Left forelimb (tissue), 1 donor: ENCODE measurements around the gene TUBB4B.

Experiments used
- DNase-seq: peaks from one replicate; pipeline ENCODE4 v3.0.0-alpha.2; 2018; ENCODE audit warnings: low spot score

TUBB4B gene

DNA sequence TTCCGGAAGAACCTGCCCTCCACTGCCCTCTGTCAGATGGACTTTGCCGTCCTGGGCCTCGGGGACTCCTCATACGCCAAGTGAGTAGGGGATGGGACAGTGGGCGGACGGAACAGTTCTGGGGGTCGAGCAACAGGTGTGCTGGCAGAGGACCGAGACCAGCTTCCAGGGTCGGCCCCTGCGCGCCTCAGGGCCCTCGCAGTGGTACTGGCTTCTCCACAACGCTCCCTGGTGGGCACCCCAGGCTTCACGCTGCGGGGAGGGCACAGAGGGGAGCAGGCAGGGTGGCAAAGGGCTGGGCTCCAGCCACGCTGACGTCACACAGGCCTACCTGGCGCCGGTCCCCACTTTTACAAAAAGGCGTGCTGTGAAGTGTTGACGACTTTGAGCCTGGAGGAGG lies 28.6 kb upstream of the TUBB4B start:
- no peak for DNase-seq

DNA sequence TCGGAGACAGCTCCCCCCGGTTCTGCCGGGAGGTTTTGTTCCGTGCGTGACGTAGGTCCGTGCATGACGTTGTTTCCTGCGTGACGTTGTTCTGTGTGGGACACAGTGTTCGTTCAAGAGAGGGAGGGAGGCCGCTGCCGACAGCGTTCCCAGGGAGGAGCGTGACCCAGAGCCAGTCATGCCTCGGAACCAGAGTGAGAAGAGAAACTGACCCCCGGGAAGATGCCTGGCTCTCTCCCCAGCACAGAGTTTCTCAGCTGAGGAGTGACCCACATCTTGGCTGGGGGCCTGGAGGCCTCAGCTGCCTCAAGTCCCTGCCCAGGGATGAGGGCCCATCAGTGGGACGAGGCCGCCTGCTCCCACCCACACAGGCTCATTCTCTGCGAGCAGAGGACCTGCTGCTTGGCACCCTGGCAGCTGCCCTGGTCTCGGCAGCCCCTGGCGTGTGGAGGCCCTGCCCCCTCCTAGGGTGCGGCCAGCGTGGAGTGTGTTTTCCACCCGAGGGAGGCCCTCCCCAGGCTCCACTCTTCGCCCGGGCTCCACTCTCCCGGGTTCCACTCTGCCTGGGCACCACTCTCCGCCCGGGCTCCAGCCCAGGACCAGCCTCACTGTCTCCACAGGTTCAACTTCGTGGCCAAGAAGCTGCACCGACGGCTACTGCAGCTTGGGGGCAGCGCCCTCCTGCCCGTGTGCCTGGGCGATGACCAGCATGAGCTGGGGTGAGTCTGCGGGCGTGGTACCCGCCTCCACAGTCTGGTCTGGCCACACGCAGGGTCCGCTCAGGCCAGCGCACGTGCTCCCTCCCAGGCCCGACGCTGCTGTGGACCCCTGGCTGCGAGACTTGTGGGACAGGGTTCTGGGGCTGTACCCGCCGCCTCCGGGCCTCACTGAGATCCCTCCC lies 27.7 kb upstream of the TUBB4B start:
- DNase-seq, result no peak

DNA sequence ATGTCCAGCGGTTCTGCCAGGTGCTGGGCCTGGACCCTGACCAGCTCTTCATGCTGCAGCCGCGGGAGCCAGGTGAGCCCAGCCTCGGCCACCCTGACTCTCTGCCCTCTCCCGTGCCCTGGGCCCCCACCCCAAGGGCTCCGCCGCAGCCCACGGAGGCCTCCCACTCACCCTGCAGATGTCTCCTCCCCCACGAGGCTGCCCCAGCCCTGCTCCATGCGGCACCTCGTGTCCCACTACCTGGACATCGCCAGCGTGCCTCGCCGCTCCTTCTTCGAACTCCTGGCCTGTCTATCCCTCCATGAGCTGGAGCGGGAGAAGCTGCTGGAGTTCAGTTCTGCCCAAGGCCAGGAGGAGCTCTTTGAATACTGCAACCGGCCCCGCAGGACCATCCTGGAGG lies 26.5 kb upstream of the TUBB4B start:
- DNase-seq, result no peak

DNA sequence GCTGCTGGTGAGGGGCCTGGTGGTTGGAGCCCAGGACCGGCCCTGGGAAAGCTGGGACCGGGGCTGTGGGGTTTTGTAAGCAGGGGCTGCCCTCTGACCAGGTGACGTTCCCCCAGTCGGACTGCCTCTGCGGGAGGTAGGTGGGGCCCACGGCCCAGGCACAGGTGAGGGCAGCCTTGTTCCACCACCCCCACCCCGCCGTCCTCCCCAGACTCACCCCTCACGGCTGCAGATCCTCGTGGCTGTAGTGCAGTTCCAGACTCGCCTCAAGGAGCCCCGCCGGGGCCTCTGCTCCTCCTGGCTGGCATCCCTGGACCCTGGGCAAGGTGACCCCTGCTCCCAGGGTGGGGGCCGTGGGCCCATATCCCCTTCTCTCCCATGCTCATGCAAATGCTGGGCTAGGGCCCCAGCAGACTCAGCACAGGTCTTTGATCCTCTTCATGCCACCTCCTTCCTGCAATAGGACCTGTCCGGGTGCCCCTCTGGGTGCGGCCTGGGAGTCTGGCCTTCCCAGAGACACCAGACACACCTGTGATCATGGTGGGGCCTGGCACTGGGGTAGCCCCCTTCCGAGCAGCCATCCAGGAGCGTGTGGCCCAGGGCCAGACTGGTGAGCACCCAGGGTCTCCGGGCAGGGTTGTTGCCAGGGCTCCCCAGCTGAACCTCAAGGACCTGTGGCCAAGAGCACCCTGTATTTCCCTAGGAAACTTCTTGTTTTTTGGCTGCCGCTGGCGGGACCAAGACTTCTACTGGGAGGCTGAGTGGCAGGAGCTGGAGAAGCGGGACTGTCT lies 25.7 kb upstream of the TUBB4B start:
- no peak for DNase-seq

DNA sequence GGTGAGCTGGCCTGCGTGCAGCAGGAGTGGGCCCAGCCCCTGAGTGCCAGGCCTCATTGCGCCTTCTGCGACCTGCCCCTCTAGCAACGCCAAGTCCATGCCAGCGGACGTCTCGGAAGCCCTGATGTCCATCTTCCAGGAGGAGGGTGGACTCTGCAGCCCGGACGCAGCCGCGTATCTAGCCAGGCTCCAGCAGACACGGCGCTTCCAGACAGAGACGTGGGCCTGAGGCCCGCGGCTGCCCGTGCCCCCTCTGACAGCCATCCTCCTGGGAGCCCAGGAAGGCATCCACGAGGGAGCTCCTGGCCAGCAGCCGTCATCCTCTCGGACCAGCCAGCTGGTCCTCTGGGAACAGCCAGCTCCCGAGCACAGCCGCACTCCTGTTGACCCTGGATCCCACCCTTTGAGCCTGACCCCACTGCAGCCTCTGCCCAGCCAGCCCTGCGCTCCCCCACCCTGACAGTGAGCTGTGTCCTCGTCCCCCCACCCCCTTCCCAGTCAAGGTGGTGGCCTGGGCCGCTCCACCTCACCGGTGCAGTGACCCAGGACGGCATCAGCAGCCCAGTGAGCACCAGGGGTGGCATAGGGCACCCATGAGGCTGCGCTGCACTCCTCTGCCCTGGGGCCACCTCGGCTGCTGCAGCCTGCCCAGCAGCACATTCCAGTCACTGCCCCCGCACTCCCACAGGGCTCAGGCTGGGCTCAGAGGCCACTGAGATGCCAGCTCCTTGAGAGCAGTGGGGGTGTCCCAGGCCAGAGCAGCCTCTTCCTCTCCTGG lies 24.7 kb upstream of the TUBB4B start:
- no peak for DNase-seq

DNA sequence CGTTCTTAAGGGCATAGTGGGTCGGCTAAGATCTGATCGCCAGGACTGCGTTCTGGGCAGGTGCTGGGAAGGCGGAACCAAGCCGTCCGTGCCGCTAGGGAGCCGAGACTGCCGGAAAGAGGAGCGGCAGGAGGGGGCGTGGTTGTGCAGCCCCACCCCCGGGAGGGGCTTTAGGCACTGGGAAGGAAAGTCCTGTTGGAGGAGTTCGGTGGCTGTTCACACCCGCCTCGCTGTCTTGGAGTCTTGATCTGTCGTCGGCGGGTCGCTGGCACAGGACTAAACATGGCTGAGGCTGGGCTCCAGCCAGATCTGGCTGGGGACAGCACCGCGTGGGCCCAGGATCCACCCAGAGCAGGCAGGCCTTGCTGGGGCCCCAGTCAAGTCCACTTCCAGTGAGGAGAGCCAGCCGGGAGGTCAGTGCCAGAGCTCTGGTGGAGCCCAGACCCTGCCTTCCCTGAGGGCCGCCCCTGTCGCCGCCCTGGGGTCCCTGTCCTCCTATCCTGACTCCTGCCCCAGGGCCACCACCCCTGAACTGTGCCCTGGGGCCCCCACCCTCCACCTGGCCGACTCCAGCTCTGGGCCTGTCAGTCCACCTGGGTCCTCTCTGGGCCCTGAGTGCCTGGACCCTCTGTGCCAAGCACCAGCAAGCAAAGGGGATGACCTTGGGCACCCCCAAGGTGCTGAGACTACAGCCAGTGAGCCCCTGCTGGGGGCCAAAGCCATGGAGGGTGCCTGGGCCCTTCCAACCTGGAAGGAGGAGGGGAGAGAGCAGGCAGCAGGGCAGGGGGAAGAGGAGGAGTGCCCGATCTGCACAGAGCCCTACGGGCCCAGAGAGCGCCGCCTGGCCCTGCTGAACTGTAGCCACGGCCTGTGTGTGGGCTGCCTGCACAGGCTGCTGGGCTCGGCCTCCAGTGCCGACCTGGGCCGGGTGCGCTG lies 23.5 kb upstream of the TUBB4B start:
- DNase-seq, result no peak

DNA sequence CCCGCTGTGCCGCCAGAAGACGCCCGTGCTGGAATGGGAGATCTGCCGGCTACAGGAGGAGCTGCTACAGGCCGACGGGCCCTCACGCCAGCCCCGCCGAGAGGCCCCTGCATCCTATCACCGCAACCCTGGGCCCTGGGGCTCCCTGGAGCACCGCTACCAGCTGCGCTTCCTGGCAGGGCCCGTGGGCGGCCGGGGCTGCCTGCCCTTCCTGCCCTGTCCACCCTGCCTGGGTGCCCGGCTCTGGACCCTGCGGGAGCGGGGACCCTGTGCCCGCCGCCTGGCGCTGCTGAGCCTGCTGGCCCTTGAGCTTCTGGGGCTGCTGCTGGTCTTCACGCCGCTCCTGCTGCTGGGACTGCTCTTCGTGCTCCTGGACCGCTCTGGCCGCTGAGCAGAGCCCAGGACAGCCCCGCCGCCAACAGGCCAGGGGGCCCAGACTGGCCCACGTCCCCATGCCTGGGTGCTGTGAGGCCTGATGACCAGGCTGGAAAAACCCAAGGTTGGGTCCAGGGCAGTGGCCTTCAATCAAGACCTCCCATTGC lies 22.8 kb upstream of the TUBB4B start:
- no peak for DNase-seq

DNA sequence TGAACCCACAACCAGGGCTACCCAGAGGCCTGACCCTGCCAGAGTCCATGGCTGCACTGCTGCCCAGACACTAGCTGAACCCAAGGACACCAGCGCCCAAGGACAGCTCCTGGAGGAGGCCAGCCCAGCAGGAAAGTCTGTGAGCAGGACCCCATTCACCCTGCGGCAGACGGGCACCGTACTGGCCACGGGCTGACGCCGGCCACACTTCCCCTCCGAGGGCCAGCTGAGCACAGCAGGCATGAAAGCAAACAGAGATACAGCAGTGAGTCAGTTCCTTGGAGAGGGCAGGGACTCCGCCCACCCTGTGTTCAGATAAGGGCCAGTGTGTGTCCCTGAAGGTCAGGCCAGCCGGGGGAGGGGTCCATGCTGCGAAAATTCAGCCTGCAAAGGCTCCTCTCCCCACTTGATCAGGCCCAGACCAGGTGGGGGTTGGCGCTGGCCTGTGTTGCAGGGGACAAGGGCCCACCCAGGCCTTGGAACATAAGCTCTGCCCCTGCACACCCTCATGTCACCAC lies 22.3 kb upstream of the TUBB4B start:
- DNase-seq, result no peak

DNA sequence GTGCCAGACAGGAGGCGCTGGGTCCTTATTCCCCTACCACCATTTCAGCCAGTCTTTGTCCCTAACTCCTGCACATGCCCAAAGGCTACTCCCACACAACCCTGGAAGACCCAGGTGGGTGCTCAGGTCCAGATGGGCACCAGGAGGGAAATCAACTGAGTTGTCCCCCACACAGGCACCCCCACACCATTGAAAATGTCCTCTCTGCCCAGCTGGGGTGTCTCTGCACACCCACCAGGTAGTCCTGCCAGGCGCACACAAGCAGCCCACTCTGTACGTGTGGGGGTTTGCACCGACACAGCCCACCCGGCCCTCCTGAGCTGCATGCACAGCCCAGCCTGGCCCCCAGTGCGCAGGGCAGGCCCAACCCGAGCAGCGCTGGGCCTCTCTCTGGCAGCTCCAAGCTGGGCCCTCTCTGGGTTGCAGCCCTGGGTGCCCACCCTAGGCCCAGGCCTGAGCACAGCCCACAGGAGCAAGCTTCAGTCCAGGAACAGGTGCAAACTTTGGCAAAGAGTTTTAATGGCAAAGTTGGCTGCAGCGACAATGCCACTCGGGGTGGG lies 21.2 kb upstream of the TUBB4B start:
- no peak for DNase-seq

DNA sequence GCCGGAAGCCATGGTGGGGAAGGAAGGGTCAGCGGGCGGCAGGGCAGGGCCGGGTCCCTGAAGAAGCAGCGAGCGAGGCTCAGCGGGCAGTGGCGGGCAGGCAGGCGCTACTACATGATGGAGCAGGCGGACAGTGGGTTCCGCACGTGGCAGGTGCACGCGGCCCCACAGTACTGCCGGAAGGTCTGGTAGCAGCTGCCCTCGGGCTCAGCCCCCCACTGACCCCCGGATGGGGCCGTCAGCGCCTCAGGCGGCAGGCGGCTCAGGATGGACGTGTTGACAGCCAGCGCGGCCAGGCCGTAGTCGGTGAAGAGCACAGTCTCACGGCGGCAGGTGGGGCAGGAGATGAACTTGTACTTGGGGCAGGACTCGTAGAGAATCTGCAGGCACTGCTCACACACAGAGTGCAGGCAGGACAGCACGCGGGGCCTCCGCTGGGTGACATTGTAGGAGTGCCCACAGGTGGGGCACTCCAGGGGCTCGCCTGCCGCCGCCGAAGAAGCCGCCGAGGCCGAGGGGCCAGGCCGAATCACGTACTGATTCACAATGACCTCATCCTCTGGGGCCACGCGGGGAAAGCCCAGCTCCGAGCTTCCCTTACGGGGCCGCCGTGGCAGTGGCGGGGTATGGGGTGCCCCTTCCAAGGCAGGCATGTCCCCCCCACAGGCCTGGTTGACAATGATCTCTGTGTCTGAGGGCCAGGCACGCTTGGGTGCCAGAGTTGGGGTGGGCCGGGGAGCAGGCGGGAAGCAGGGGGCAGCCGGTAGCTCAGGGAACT lies 20.6 kb upstream of the TUBB4B start:
- DNase-seq, result no peak

DNA sequence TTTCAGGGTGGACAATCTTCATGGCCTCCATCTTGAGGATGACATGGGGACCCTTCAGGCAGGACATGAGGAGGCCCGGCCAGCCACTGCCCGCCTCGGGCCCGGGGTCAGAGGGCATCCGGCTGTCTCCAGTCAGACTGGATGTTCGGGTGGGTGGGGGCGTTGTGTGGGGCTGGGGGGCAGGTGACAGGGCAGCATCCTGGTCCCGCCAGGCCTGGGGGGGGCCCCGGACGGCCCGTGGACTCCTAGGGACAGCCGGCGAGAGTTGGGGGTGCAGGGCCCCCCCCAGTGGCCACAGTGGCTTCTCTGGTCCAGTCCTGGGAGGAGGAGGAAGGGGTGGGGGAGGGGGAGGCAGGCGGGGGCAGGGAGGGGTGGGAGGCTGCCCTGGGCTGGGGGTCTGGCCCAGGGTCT lies 20.0 kb upstream of the TUBB4B start:
- DNase-seq, result no peak

DNA sequence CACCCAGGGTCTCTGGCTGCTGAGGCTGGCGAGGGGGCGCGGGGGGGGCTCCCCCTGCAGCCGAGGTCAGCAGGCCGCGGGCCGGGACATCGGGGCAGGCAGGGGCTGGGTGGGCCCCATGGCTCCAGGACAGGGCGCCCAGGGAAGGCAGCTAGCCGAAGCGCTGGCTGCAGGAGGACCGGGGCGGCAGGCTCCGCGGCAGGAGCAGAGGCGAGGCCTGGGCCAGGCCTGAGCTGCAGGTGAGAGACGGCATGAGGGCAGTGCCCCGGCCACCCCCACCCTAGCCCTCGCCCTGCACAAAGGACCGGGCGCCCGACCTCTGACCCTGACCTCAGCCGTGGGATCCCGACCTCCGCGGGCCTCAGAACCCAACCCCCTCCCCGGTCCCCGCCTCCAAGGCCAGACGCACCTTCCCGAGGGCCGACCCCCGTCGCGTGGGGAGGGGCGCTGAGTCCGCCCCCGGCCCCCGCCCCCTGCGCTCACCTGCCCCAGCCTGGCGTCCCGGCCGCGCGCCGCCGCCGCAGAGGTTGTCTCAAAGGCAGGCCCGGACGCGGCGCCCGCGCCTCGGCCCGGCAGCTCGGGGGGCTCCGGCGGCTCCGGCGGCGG lies 19.5 kb upstream of the TUBB4B start:
- no peak for DNase-seq

DNA sequence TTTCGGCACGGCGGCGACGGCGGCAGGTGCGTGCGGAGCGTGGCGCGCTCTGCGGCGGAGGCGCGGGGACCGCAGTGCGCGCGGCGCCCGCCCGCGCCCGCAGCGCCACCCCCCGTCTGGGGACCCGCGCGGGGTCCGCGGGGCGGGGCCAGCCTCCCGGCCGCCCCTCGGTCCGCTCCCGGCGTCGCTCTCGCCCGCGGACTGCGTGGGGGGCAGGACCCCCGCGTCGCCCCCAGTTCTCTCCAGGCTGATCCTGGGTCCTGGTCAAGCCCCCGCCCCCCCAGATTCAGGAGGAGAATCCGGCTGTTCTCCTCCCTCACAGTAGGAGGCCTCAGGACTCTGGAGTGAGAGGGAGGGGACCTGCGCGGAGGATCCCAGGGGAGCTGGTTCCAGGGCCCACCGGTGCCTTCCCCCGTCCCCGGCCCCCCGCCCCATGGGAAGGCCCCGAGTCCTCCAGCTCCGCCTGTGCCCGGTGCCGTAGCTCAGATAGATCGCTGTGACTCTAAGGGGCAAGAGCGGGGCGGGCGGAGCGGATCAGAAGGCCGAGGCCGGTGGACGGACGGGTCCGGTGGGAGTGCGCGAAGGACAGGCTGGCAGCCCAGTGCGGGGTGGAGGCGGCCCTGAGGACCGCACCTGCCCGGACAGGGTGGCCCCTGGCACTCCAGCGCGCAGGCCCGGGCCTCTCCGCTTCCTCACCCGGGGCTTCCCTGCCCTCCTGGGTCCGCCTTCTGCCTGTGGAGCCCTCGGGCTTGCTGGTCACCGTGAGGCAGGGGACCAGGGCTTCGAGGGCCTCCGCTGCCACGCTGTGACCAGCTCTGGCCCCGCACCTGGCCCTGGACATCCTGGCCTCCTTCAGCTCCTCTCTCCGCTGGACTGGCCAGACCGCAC lies 18.7 kb upstream of the TUBB4B start, which contains the start of gene RNF208:
RNF208 (minus strand) TSS at position 51 of the 888 bp plus-strand sequence. CDS start 1,028 bp downstream, outside the sequence.
- no peak for DNase-seq

DNA sequence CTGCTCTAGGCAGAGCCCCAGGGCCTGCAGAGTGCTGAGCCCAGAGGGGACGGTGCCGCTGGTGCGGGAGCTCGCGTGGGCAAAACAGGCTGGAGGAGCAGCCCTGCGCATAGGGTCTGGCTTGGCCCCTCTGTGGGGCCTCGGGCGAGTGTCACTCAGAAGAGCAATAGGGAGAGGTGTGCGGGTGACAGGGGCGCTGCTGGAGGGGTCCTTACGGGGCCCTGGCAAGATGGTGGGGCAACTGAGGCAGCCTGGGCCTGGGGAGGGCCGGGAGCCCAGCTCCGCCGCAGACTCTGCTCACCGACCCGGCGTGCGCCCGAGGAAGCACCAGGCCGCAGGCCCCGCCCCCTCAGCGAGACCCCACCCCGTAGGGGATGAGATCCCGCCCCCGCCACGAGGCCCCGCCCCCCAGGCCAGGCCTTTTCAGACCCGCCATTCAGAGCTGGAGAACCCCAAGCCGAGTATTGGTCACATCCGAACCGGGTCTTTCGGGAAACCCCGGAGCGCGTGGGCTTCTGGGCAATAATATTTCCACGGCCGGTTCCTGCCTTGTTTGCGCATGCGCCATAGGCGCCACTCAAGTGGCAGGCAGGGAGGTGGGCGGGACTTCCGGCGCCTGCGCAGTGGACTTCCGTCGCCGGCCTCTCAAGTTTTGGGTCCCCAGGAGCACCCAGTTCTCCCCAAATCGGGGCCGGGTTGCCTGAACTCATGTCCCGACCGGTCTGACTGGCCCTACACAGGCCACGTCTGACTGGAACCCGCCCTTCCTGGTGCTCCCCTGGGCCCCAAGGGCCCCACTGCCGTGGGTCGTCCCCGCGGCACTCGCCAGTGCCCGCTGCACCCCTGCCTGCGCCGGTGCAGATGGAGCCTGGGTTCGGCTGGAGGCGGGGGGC lies 17.8 kb upstream of the TUBB4B start:
- peak; percentile 96 for DNase-seq

DNA sequence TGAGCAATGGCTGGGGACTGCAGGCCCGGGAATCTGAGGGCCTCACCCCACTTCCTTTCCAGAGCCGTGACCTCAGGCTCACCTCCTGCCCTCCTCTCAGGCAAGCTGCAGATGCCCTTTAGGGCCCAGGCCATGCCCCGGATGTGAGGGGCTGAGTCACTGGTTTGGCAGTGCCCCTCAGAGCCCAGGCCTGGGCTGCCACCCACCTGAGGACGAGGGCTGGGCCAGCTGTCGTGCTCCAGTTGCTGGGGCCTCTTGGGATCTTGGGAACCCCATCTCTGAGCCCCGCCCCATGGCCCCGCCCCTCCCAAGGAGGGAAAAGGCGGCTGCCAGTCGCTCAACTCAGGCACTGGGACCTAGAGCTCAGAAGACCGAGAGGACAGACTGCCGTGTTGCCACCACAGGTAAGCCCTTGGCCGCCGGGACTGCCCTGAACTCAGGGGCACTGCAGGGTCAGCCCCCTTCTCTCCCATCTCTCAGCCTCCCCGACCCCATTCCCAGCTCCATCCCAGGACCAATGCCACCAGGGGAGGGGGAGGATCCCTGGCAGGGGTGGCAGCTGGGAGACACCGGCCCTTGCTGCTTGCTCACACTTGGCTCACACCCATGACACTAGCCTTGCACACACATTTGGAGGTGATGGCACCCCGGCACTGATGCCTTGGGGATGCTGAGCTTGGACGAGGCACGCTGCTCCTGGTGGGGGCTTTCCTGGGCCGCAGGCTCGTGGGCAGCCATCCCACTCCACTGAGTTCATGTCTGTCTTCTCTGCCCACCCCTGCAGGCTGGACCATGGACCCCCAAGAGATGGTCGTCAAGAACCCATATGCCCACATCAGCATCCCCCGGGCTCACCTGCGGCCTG lies 16.0 kb upstream of the TUBB4B start, which contains the start of gene CYSRT1:
CYSRT1 (plus strand) TSS at position 345 of the 865 bp plus-strand sequence; CDS start at position 793, 448 bp downstream.
- DNase-seq, result no peak
